IMR-90 (cell line): Measurements from ENCODE around the gene CALCOCO1.

Experiments
- MAZ ChIP-seq: IDR thresholded peaks from 2 replicates; pipeline ENCODE4 v1.6.1; 2012; ENCODE audit warnings: low read depth, mild to moderate bottlenecking, low read length, improper control_type of control experiment, moderate library complexity, borderline replicate concordance
- TF ChIP-seq, protein P1 (sequence below): conservative IDR thresholded peaks from 2 replicates; pipeline ENCODE4 v1.5.1; 2012; ENCODE audit warnings: mild to moderate bottlenecking, low read depth, low read length, improper control_type of control experiment

DNA sequence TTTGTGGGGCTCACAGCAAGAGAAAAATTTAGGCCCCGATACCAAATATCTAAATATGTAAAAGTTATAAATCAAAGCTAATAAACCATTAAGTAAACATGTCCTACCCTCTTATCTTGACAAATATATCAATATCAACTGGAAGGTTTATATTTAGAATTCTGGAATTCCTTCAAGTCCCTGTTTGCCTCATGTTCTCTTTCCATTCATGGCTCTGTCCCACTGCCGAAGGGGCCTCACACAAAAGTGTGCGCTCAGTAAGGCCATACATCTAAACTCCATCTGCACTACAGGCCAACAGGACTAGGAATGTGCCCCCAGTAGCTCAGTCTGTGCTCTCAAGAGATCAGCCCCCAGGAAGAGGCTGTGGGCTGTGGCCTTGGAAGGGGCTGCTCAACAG, 40.8 kb downstream of the CALCOCO1 start:
- TF ChIP-seq, protein P1, sequence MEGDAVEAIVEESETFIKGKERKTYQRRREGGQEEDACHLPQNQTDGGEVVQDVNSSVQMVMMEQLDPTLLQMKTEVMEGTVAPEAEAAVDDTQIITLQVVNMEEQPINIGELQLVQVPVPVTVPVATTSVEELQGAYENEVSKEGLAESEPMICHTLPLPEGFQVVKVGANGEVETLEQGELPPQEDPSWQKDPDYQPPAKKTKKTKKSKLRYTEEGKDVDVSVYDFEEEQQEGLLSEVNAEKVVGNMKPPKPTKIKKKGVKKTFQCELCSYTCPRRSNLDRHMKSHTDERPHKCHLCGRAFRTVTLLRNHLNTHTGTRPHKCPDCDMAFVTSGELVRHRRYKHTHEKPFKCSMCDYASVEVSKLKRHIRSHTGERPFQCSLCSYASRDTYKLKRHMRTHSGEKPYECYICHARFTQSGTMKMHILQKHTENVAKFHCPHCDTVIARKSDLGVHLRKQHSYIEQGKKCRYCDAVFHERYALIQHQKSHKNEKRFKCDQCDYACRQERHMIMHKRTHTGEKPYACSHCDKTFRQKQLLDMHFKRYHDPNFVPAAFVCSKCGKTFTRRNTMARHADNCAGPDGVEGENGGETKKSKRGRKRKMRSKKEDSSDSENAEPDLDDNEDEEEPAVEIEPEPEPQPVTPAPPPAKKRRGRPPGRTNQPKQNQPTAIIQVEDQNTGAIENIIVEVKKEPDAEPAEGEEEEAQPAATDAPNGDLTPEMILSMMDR: no peak
- no peak for TF ChIP-seq MAZ
